H9 (cell line): ENCODE results near the gene UNC13C. TPM values are rescaled to one million over a fixed set of nuclear protein-coding genes. Genes with fewer than 3 reads are reported as not detected.

Experiments
- DNase-seq: peaks from one replicate; pipeline ENCODE4 v3.0.0-alpha.2; 2017
- H2AFZ ChIP-seq: one replicate; pipeline ENCODE4 v1.6.1; 2013; ENCODE audit warnings: mild to moderate bottlenecking, low read length, control low read depth, moderate library complexity
- H2AK5ac ChIP-seq: 2 replicates; pipeline ENCODE4 v1.6.1; 2013; ENCODE audit warnings: low read length, control low read depth, mixed read lengths; ENCODE audit not compliant: insufficient read length
- H2BK120ac ChIP-seq: one replicate; pipeline ENCODE4 v1.6.1; 2013; ENCODE audit warnings: low read depth, mild to moderate bottlenecking, low read length, control low read depth, inconsistent platforms; ENCODE audit not compliant: poor library complexity, severe bottlenecking
- H2BK12ac ChIP-seq: 2 replicates; pipeline ENCODE4 v1.6.1; 2013; ENCODE audit warnings: low read length, control low read depth, mixed read lengths, low read depth; ENCODE audit not compliant: insufficient read length
- H2BK15ac ChIP-seq: 2 replicates; pipeline ENCODE4 v1.6.1; 2013; ENCODE audit warnings: low read depth, low read length, control low read depth
- H2BK20ac ChIP-seq: one replicate; pipeline ENCODE4 v1.6.1; 2013; ENCODE audit warnings: low read depth, mild to moderate bottlenecking, low read length, control low read depth, inconsistent platforms; ENCODE audit not compliant: poor library complexity, severe bottlenecking
- H2BK5ac ChIP-seq: 2 replicates; pipeline ENCODE4 v1.6.1; 2013; ENCODE audit warnings: low read length, control low read depth, mixed read lengths; ENCODE audit not compliant: insufficient read length
- H3K14ac ChIP-seq: 2 replicates; pipeline ENCODE4 v1.6.1; 2013; ENCODE audit warnings: low read length, control low read depth; ENCODE audit not compliant: insufficient read depth
- H3K18ac ChIP-seq: 2 replicates; pipeline ENCODE4 v1.6.1; 2013; ENCODE audit warnings: low read depth, mild to moderate bottlenecking, mixed read lengths, low read length, control low read depth; ENCODE audit not compliant: insufficient read length
- H3K23ac ChIP-seq: 2 replicates; pipeline ENCODE4 v1.6.1; 2013; ENCODE audit warnings: low read length, control low read depth, mixed read lengths, low read depth; ENCODE audit not compliant: insufficient read length
- H3K23me2 ChIP-seq: 2 replicates; pipeline ENCODE4 v1.6.1; 2013; ENCODE audit warnings: low read depth, mild to moderate bottlenecking, mixed read lengths, low read length, control low read depth; ENCODE audit not compliant: insufficient read length, poor library complexity, severe bottlenecking
- H3K27ac ChIP-seq: 2 replicates; pipeline ENCODE4 v1.5.1; 2013; ENCODE audit warnings: low read length, control low read depth, mixed read lengths, low read depth; ENCODE audit not compliant: insufficient read length
- H3K27me3 ChIP-seq: 2 replicates; pipeline ENCODE4 v1.6.1; 2013; ENCODE audit warnings: low read length, control low read depth, inconsistent platforms; ENCODE audit not compliant: insufficient read depth
- H3K4ac ChIP-seq: 2 replicates; pipeline ENCODE4 v1.6.1; 2013; ENCODE audit warnings: low read depth, mild to moderate bottlenecking, control low read depth, inconsistent platforms, low read length, moderate library complexity
- H3K4me1 ChIP-seq: 2 replicates; pipeline ENCODE4 v1.6.1; 2013; ENCODE audit warnings: low read length, control low read depth, inconsistent platforms; ENCODE audit not compliant: insufficient read depth
- H3K4me2 ChIP-seq: 2 replicates; pipeline ENCODE4 v1.6.1; 2013; ENCODE audit warnings: low read length, control low read depth, mixed read lengths; ENCODE audit not compliant: insufficient read length, insufficient read depth
- H3K56ac ChIP-seq: 2 replicates; pipeline ENCODE4 v1.6.1; 2013; ENCODE audit warnings: low read depth, mild to moderate bottlenecking, mixed read lengths, low read length, control low read depth; ENCODE audit not compliant: insufficient read length
- H3K79me1 ChIP-seq: 2 replicates; pipeline ENCODE4 v1.6.1; 2013; ENCODE audit warnings: low read depth, mild to moderate bottlenecking, moderate library complexity, low read length, control low read depth, inconsistent platforms; ENCODE audit not compliant: insufficient read depth, poor library complexity, severe bottlenecking
- H3K79me2 ChIP-seq: 2 replicates; pipeline ENCODE4 v1.6.1; 2013; ENCODE audit warnings: low read length, control low read depth, inconsistent platforms; ENCODE audit not compliant: insufficient read depth
- H3K9ac ChIP-seq: 2 replicates; pipeline ENCODE4 v1.6.1; 2013; ENCODE audit warnings: low read length, control low read depth, mixed read lengths; ENCODE audit not compliant: insufficient read length; ENCODE audit errors: extremely low read depth
- H3K9me3 ChIP-seq: one replicate; pipeline ENCODE4 v1.6.1; 2013; ENCODE audit warnings: low read depth, low read length, inconsistent platforms; ENCODE audit not compliant: control insufficient read depth
- H3T11ph ChIP-seq: one replicate; pipeline ENCODE4 v1.6.1; 2013; ENCODE audit warnings: mild to moderate bottlenecking, low read length, control low read depth, inconsistent platforms
- H4K20me1 ChIP-seq: one replicate; pipeline ENCODE4 v1.6.1; 2013; ENCODE audit not compliant: control insufficient read depth, insufficient read length, insufficient read depth
- H4K5ac ChIP-seq: 2 replicates; pipeline ENCODE4 v1.6.1; 2013; ENCODE audit warnings: low read depth, mild to moderate bottlenecking, mixed read lengths, low read length, control low read depth; ENCODE audit not compliant: insufficient read length
- H4K8ac ChIP-seq: replicated peaks from 2 replicates; pipeline ENCODE4 v1.6.1; 2013; ENCODE audit warnings: low read length, control low read depth, mixed read lengths, low read depth; ENCODE audit not compliant: insufficient read length
- H4K91ac ChIP-seq: 2 replicates; pipeline ENCODE4 v1.6.1; 2013; ENCODE audit warnings: low read depth, mild to moderate bottlenecking, moderate library complexity, mixed read lengths, low read length, control low read depth; ENCODE audit not compliant: insufficient read length
- H3K27ac Mint-ChIP-seq, 3 experiments: 2 replicates in 2 of 3; 3 replicates in 1 of 3; pipeline ENCODE4 v1.8.0; 2020 to 2021; ENCODE audit warnings: mixed read lengths in 3 of 3, mild to moderate bottlenecking in 1 of 3, moderate library complexity in 1 of 3
- H3K27me3 Mint-ChIP-seq: 2 replicates; pipeline ENCODE4 v1.8.0; 2021; ENCODE audit warnings: low read depth, mild to moderate bottlenecking, moderate library complexity, mixed read lengths
- H3K36me3 Mint-ChIP-seq, 3 experiments: 2 replicates in 2 of 3; 3 replicates in 1 of 3; pipeline ENCODE4 v1.8.0; 2020 to 2021; ENCODE audit warnings: low read depth in 3 of 3, mixed read lengths in 3 of 3; ENCODE audit not compliant: insufficient read depth in 1 of 3
- H3K4me1 Mint-ChIP-seq, 2 experiments: 2 replicates each; pipeline ENCODE4 v1.8.0; 2020; ENCODE audit warnings: mixed read lengths in 2 of 2
- H3K4me3 Mint-ChIP-seq, 2 experiments: 2 replicates in 1 of 2; 3 replicates in 1 of 2; pipeline ENCODE4 v1.8.0; 2020 to 2021; ENCODE audit warnings: mild to moderate bottlenecking in 2 of 2, mixed read lengths in 2 of 2, moderate library complexity in 1 of 2
- H3K9me3 Mint-ChIP-seq, 2 experiments: 2 replicates in 1 of 2; 3 replicates in 1 of 2; pipeline ENCODE4 v1.8.0; 2020; ENCODE audit warnings: mild to moderate bottlenecking in 2 of 2, mixed read lengths in 2 of 2, moderate library complexity in 1 of 2
- WGBS: extraction: QIAGEN DNeasy Blood & Tissue Kit; methylation state at CpG from one replicate; pipeline ENCODE4 v1.1.7; 2013; ENCODE audit warnings: missing lambda C conversion rate, low lambda C conversion rate, mixed read lengths; ENCODE audit not compliant: insufficient read length; ENCODE audit errors: extremely low coverage; 5-methylcytosine and 5-hydroxymethylcytosine counted together
- total RNA-seq: library from RNA; stranded (reverse); gene quantifications from 2 replicates; pipeline ENCODE4 v1.2.1, GENCODE V29; 2021
- TF ChIP-seq, protein P1 (sequence below): fragments of 200-600 bp; sonication (generic); conservative IDR thresholded peaks from 3 replicates; pipeline ENCODE4 v1.8.0; 2021; ENCODE audit warnings: antibody characterized with exemption, mild to moderate bottlenecking

UNC13C gene
- total RNA-seq, 1 experiment from 2014 or later, result 0.02 TPM

DNA sequence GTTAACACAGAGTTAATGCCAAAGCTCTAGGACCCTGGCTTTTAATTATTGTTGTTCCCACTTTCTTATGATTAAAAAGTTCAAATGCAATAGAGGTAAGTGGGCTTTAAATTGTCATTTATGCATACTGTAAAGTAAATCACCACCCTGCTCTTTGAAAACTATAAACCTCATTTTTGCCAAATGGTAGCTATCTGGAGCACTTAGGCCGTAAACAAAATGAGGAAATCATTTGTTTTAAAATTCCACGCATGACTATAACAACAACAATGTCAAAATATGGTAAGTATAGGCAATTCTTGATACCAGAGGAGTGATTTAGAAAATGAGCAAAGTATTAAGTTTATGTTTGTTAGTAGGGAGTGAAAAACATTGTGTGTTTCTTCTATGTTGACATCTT lies 1.8 kb downstream of the UNC13C start:
- Histone ChIP-seq H3T11ph (no peak overlapping the region), H3K56ac (no peak overlapping the region), H3K23ac (no peak overlapping the region), H4K5ac (no peak overlapping the region), H2BK15ac (no peak overlapping the region), H2AK5ac (no peak overlapping the region), H2BK5ac (no peak overlapping the region), H3K9ac (no peak overlapping the region), H2AFZ (no peak overlapping the region), H3K27me3 (no peaks in the 10 kb centered on the region; the same call in 1 of the 2 replicates), H3K18ac (no peak overlapping the region), H2BK120ac (no peak overlapping the region), H3K9me3 (no peaks in the 10 kb centered on the region), H4K91ac (no peak overlapping the region), H3K79me1 (no peaks in the 10 kb centered on the region), H3K79me2 (no peaks in the 10 kb centered on the region), H3K23me2 (peaks cover 7% of the 10 kb centered on the region), H3K4me2 (no peak overlapping the region), H3K4ac (no peak overlapping the region), H3K14ac (no peak overlapping the region), H3K4me1 (no peaks in the 10 kb centered on the region), H3K27ac (no peak overlapping the region), H4K20me1 (no peaks in the 10 kb centered on the region), H4K8ac (no peak overlapping the region), H2BK20ac (no peak overlapping the region), H2BK12ac (no peak overlapping the region)
- DNase-seq, result no peak
- H3K9me3 Mint-ChIP-seq, result no peaks in the 10 kb centered on the region
- H3K4me3 Mint-ChIP-seq, result no peak overlapping the region
- H3K4me1 Mint-ChIP-seq, result peaks cover 11 to 14% of the 10 kb centered on the region in 2 experiments
- TF ChIP-seq, protein P1, sequence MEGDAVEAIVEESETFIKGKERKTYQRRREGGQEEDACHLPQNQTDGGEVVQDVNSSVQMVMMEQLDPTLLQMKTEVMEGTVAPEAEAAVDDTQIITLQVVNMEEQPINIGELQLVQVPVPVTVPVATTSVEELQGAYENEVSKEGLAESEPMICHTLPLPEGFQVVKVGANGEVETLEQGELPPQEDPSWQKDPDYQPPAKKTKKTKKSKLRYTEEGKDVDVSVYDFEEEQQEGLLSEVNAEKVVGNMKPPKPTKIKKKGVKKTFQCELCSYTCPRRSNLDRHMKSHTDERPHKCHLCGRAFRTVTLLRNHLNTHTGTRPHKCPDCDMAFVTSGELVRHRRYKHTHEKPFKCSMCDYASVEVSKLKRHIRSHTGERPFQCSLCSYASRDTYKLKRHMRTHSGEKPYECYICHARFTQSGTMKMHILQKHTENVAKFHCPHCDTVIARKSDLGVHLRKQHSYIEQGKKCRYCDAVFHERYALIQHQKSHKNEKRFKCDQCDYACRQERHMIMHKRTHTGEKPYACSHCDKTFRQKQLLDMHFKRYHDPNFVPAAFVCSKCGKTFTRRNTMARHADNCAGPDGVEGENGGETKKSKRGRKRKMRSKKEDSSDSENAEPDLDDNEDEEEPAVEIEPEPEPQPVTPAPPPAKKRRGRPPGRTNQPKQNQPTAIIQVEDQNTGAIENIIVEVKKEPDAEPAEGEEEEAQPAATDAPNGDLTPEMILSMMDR, result no peak
- peaks cover 39% of the 10 kb centered on the region for H3K27me3 Mint-ChIP-seq
- no peak overlapping the region for H3K27ac Mint-ChIP-seq
- WGBS, result no CpG with 5 or more reads among the region's 2 CpGs
- no peaks in the 10 kb centered on the region for H3K36me3 Mint-ChIP-seq
